GM23338 (cell line): ENCODE results near the gene KLHL6. TPM values are rescaled to one million over a fixed set of nuclear protein-coding genes. Genes with fewer than 3 reads are reported as not detected.

Experiments
- ATAC-seq: fragments of 200-7000 bp; cut with Tn5 transposase; 3 replicates; pipeline ENCODE4 v1.9.1; 2020
- DNase-seq: peaks from one replicate; pipeline ENCODE4 v3.0.0-alpha.2; 2015; ENCODE audit warnings: low spot score
- H2AFZ ChIP-seq: fragments of 200-600 bp; sonication (generic); 2 replicates; pipeline ENCODE4 v1.8.0; 2016; ENCODE audit warnings: antibody characterized with exemption, mild to moderate bottlenecking, moderate library complexity
- H3F3A ChIP-seq: fragments of 200-600 bp; sonication (generic); replicated peaks from 2 replicates; pipeline ENCODE4 v1.8.0; 2017; ENCODE audit warnings: antibody characterized with exemption, mixed run types, low read depth
- H3K27ac ChIP-seq: fragments of 200-600 bp; sonication (generic); 2 replicates; pipeline ENCODE4 v1.6.1; 2016; ENCODE audit warnings: low read depth
- H3K27me3 ChIP-seq: fragments of 200-600 bp; sonication (generic); 2 replicates; pipeline ENCODE4 v1.8.0; 2016; ENCODE audit warnings: mild to moderate bottlenecking, mixed run types, moderate library complexity; ENCODE audit not compliant: insufficient read depth
- H3K36me3 ChIP-seq: fragments of 200-600 bp; sonication (generic); 2 replicates; pipeline ENCODE4 v1.8.0; 2016; ENCODE audit warnings: mild to moderate bottlenecking; ENCODE audit not compliant: insufficient read depth
- H3K4me1 ChIP-seq: fragments of 200-600 bp; sonication (generic); 2 replicates; pipeline ENCODE4 v1.8.0; 2016; ENCODE audit warnings: mild to moderate bottlenecking, moderate library complexity; ENCODE audit not compliant: insufficient read depth
- H3K4me2 ChIP-seq: fragments of 200-600 bp; sonication (generic); 2 replicates; pipeline ENCODE4 v1.7.1; 2017; ENCODE audit warnings: mixed run types
- H3K4me3 ChIP-seq: fragments of 200-600 bp; sonication (generic); 2 replicates; pipeline ENCODE4 v1.6.1; 2016; ENCODE audit warnings: mixed run types
- H3K79me2 ChIP-seq: fragments of 200-600 bp; sonication (generic); replicated peaks from 2 replicates; pipeline ENCODE4 v1.8.0; 2017; ENCODE audit warnings: mild to moderate bottlenecking; ENCODE audit not compliant: insufficient read depth
- H3K9me2 ChIP-seq: fragments of 200-600 bp; sonication (generic); 2 replicates; pipeline ENCODE4 v1.8.0; 2017; ENCODE audit not compliant: insufficient read depth
- H4K20me1 ChIP-seq: fragments of 200-600 bp; sonication (generic); replicated peaks from 2 replicates; pipeline ENCODE4 v1.8.0; 2017; ENCODE audit warnings: mild to moderate bottlenecking; ENCODE audit not compliant: insufficient read depth
- H3K27ac Mint-ChIP-seq: 2 replicates; pipeline ENCODE4 v1.8.0; 2020; ENCODE audit warnings: inconsistent platforms, mild to moderate bottlenecking, moderate library complexity, mixed read lengths
- H3K27me3 Mint-ChIP-seq: 3 replicates; pipeline ENCODE4 v1.8.0; 2022; ENCODE audit warnings: low read depth, mild to moderate bottlenecking, moderate library complexity, mixed read lengths, inconsistent platforms; ENCODE audit not compliant: insufficient read depth, poor library complexity
- H3K36me3 Mint-ChIP-seq: 3 replicates; pipeline ENCODE4 v1.8.0; 2021; ENCODE audit warnings: low read depth, mild to moderate bottlenecking, inconsistent platforms, moderate library complexity, mixed read lengths
- H3K4me1 Mint-ChIP-seq: 3 replicates; pipeline ENCODE4 v1.8.0; 2020; ENCODE audit warnings: mild to moderate bottlenecking, inconsistent platforms, mixed read lengths
- H3K4me3 Mint-ChIP-seq: 3 replicates; pipeline ENCODE4 v1.8.0; 2021; ENCODE audit warnings: moderate library complexity, mild to moderate bottlenecking, inconsistent platforms, mixed read lengths
- H3K9me3 Mint-ChIP-seq: 3 replicates; pipeline ENCODE4 v1.8.0; 2020; ENCODE audit warnings: moderate library complexity, mild to moderate bottlenecking, inconsistent platforms, mixed read lengths
- EZH2 ChIP-seq: fragments of 200-600 bp; sonication (generic); IDR thresholded peaks from one replicate; pipeline ENCODE4 v1.8.0; 2017; ENCODE audit warnings: antibody characterized with exemption, mild to moderate bottlenecking, low read depth; ENCODE audit not compliant: unreplicated experiment
- NANOG ChIP-seq: IDR thresholded peaks from 2 replicates; pipeline ENCODE4 v1.6.1; 2016; ENCODE audit warnings: antibody characterized with exemption, borderline replicate concordance
- STAT1 ChIP-seq: IDR thresholded peaks from one replicate; pipeline ENCODE4 v1.6.1; 2016; ENCODE audit warnings: antibody characterized with exemption; ENCODE audit not compliant: unreplicated experiment
- ZNF331 ChIP-seq: fragments of 250-450 bp; sonication (Bioruptor Pico); IDR thresholded peaks from 2 replicates; pipeline ENCODE4 v1.5.0; 2020; ENCODE audit warnings: low read depth, mild to moderate bottlenecking, moderate library complexity
- polyA plus RNA-seq: library from polyadenylated mRNA; unstranded; fragments of >200 nt; fragmentation: Nextera tagmentation; extraction: Ambion mirVana; gene quantifications from 2 replicates; pipeline ENCODE4 v1.2.1, GENCODE V29; 2016
- total RNA-seq: library from RNA; depleted of rRNA; stranded (reverse); fragments of >200 nt; shearing (Covaris generic); gene quantifications from 2 replicates; pipeline ENCODE4 v1.2.3, GENCODE V29; 2014
- TF ChIP-seq, protein P1 (sequence below): fragments of 250-450 bp; sonication (Bioruptor Pico); IDR thresholded peaks from 2 replicates; pipeline ENCODE4 v1.5.0; 2020; ENCODE audit warnings: mild to moderate bottlenecking, moderate library complexity
- TF ChIP-seq, protein P2 (sequence below): IDR thresholded peaks from 2 replicates; pipeline ENCODE4 v1.6.1; 2016; ENCODE audit warnings: antibody characterized with exemption

Gene KLHL6
- total and polyA plus RNA-seq, 2 experiments from 2014 or later, result not detected

DNA sequence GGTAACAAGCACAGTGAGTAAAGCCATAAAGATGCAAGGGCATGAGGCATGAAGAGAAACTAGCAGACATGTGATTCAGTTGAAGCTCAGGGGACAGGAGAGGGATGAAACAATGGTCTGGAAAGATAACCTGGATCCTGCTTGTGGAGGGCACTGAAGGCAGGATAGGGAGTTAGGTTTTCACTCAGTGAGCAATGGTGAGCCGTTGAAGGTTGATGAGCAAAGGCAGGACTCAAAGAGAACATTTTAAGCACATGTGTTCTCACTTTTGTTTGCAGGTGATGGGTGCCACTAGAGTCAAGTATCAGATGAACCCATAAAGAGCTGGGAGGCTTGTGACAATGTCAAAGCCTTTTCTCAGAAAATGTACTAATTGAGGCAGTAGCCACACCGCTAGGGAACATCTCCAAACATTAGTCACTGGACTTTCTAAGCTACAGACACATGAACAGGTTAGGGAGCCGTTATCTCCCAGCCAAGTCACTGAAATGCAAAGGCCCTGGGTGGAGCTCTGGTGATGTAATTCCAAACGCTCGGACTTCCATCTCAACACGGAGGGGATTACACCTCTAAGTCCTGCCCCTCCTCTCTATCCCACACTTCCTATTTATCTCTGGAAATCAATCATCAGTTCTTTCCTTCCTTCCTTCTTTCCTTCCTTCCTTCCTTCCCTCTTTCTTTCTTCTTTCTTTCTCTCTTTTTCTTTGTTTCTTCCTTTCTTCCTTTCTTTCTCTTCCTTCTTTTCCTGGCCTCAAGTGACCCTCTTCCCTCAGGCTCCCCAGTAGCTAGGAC, 22.7 kb downstream of the KLHL6 start (continued):
- TF ChIP-seq, protein P1, sequence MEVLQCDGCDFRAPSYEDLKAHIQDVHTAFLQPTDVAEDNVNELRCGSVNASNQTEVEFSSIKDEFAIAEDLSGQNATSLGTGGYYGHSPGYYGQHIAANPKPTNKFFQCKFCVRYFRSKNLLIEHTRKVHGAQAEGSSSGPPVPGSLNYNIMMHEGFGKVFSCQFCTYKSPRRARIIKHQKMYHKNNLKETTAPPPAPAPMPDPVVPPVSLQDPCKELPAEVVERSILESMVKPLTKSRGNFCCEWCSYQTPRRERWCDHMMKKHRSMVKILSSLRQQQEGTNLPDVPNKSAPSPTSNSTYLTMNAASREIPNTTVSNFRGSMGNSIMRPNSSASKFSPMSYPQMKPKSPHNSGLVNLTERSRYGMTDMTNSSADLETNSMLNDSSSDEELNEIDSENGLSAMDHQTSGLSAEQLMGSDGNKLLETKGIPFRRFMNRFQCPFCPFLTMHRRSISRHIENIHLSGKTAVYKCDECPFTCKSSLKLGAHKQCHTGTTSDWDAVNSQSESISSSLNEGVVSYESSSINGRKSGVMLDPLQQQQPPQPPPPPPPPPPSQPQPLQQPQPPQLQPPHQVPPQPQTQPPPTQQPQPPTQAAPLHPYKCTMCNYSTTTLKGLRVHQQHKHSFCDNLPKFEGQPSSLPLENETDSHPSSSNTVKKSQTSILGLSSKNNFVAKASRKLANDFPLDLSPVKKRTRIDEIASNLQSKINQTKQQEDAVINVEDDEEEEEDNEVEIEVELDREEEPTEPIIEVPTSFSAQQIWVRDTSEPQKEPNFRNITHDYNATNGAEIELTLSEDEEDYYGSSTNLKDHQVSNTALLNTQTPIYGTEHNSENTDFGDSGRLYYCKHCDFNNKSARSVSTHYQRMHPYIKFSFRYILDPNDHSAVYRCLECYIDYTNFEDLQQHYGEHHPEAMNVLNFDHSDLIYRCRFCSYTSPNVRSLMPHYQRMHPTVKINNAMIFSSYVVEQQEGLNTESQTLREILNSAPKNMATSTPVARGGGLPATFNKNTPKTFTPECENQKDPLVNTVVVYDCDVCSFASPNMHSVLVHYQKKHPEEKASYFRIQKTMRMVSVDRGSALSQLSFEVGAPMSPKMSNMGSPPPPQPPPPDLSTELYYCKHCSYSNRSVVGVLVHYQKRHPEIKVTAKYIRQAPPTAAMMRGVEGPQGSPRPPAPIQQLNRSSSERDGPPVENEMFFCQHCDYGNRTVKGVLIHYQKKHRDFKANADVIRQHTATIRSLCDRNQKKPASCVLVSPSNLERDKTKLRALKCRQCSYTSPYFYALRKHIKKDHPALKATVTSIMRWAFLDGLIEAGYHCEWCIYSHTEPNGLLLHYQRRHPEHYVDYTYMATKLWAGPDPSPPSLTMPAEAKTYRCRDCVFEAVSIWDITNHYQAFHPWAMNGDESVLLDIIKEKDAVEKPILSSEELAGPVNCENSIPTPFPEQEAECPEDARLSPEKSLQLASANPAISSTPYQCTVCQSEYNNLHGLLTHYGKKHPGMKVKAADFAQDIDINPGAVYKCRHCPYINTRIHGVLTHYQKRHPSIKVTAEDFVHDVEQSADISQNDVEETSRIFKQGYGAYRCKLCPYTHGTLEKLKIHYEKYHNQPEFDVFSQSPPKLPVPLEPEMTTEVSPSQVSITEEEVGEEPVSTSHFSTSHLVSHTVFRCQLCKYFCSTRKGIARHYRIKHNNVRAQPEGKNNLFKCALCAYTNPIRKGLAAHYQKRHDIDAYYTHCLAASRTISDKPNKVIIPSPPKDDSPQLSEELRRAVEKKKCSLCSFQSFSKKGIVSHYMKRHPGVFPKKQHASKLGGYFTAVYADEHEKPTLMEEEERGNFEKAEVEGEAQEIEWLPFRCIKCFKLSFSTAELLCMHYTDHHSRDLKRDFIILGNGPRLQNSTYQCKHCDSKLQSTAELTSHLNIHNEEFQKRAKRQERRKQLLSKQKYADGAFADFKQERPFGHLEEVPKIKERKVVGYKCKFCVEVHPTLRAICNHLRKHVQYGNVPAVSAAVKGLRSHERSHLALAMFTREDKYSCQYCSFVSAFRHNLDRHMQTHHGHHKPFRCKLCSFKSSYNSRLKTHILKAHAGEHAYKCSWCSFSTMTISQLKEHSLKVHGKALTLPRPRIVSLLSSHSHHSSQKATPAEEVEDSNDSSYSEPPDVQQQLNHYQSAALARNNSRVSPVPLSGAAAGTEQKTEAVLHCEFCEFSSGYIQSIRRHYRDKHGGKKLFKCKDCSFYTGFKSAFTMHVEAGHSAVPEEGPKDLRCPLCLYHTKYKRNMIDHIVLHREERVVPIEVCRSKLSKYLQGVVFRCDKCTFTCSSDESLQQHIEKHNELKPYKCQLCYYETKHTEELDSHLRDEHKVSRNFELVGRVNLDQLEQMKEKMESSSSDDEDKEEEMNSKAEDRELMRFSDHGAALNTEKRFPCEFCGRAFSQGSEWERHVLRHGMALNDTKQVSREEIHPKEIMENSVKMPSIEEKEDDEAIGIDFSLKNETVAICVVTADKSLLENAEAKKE (CRISPR knock-in tag), result no peak
- TF ChIP-seq ZNF331 (CRISPR knock-in tag) (no peak), STAT1 (no peak)
- TF ChIP-seq, protein P2, sequence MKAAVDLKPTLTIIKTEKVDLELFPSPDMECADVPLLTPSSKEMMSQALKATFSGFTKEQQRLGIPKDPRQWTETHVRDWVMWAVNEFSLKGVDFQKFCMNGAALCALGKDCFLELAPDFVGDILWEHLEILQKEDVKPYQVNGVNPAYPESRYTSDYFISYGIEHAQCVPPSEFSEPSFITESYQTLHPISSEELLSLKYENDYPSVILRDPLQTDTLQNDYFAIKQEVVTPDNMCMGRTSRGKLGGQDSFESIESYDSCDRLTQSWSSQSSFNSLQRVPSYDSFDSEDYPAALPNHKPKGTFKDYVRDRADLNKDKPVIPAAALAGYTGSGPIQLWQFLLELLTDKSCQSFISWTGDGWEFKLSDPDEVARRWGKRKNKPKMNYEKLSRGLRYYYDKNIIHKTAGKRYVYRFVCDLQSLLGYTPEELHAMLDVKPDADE, result no peak

DNA sequence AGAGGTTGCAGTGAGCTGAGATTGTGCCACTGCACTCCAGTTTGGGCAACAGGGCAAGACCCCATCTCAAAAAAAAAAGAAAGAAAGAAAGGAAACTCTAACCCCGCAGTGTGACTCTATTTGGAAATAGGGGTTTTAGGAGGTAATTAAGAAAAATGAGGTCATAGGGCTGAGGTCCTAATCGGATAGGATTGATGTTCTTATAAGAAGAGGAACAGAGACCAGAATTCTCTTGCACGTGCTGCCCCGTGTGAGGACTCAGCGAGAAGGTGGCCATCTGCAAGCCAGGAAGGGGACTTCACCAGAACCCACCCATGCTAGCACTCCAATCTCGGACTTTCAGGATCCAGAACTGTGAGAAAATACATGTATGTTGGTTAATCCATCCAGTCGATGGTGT, 25.8 kb downstream of the KLHL6 start:
- Mint-ChIP-seq H3K9me3 (no peaks in the 10 kb centered on the region; the same call in 2 of the 3 replicates), H3K4me1 (peaks cover 23% of the 10 kb centered on the region), H3K36me3 (no peaks in the 10 kb centered on the region; the same call in 2 of the 3 replicates), H3K27me3 (peaks cover 8% of the 10 kb centered on the region), H3K4me3 (no peak overlapping the region), H3K27ac (no peak overlapping the region)
- peaks cover 18% of the 10 kb centered on the region for H3K27me3 ChIP-seq
- H3K27ac ChIP-seq, result no peak overlapping the region
- no peak overlapping the region for H3K4me2 ChIP-seq
- H3K79me2 ChIP-seq, result no peaks in the 10 kb centered on the region
- H3K4me1 ChIP-seq, result peaks cover 17% of the 10 kb centered on the region
- no peaks in the 10 kb centered on the region for H3K36me3 ChIP-seq
- no peaks in the 10 kb centered on the region for H3F3A ChIP-seq
- no peak for DNase-seq
- no peak overlapping the region for H3K4me3 ChIP-seq
- peaks cover 3% of the 10 kb centered on the region; the same call in 1 of the 2 replicates for H3K9me2 ChIP-seq
- ATAC-seq, result no peak
- TF ChIP-seq EZH2 (no peak), NANOG (no peak)
- TF ChIP-seq, protein P1 (CRISPR knock-in tag), result no peak
- no peak overlapping the region; the same call in 1 of the 2 replicates for H2AFZ ChIP-seq
- no peaks in the 10 kb centered on the region for H4K20me1 ChIP-seq
